HepG2 (cell line): ENCODE data around the gene PRDM10. TPM values are rescaled to one million over a fixed set of nuclear protein-coding genes. Genes with fewer than 3 reads are reported as not detected.

Experiments used
- AKAP8 ChIP-seq: sonication (generic); formaldehyde crosslinking; IDR thresholded peaks from 2 replicates; pipeline ENCODE4 v1.5.1; 2020; ENCODE audit warnings: mild to moderate bottlenecking, missing genetic modification reagents
- DR1 ChIP-seq: sonication (generic); formaldehyde crosslinking; IDR thresholded peaks from 2 replicates; pipeline ENCODE4 v1.8.0; 2021; ENCODE audit warnings: mild to moderate bottlenecking, missing genetic modification reagents, inconsistent platforms
- ESRRA ChIP-seq: sonication (generic); formaldehyde crosslinking; IDR thresholded peaks from 2 replicates; pipeline ENCODE4 v1.5.1; 2020; ENCODE audit warnings: mild to moderate bottlenecking, low read depth, missing genetic modification reagents
- KLF15 ChIP-seq: sonication (generic); formaldehyde crosslinking; IDR thresholded peaks from 2 replicates; pipeline ENCODE4 v1.8.1; 2023; ENCODE audit warnings: borderline replicate concordance, mild to moderate bottlenecking, inconsistent platforms, missing genetic modification reagents, mixed read lengths
- PHF21A ChIP-seq: sonication (generic); formaldehyde crosslinking; IDR thresholded peaks from 2 replicates; pipeline ENCODE4 v1.5.0; 2020; ENCODE audit warnings: mild to moderate bottlenecking, missing genetic modification reagents
- RARA ChIP-seq: IDR thresholded peaks from 2 replicates; pipeline ENCODE4 v1.6.1; 2016; ENCODE audit warnings: missing genetic modification reagents, missing compliant biosample characterization
- RXRA ChIP-seq: sonication (generic); formaldehyde crosslinking; IDR thresholded peaks from 2 replicates; pipeline ENCODE4 v1.5.1; 2020; ENCODE audit warnings: missing genetic modification reagents
- ZNF225 ChIP-seq: sonication (generic); formaldehyde crosslinking; IDR thresholded peaks from 2 replicates; pipeline ENCODE4 v1.4.0; 2020; ENCODE audit warnings: mild to moderate bottlenecking, missing genetic modification reagents
- ZNF335 ChIP-seq: sonication (generic); formaldehyde crosslinking; IDR thresholded peaks from 2 replicates; pipeline ENCODE4 v1.4.0; 2020; ENCODE audit warnings: missing genetic modification reagents
- ZNF557 ChIP-seq: sonication (generic); formaldehyde crosslinking; IDR thresholded peaks from 2 replicates; pipeline ENCODE4 v1.4.0; 2020; ENCODE audit warnings: missing genetic modification reagents
- ZNF773 ChIP-seq: sonication (generic); formaldehyde crosslinking; IDR thresholded peaks from 2 replicates; pipeline ENCODE4 v1.4.0; 2020; ENCODE audit warnings: missing genetic modification reagents, borderline replicate concordance
- polyA plus RNA-seq, 8 experiments: library from polyadenylated mRNA; depleted of rRNA in 3 of 8; stranded (reverse) in 7 of 8; unstranded in 1 of 8; fragments of >200 nt; fragmentation: Illumina TruSeq in 4 of 8; extraction: Trizol in 4 of 8; gene quantifications; 2 replicates each; pipeline versions ENCODE4 v1.2.1 to v1.2.3, GENCODE V29; 2011 to 2016; ENCODE audit warnings: low read depth in 4 of 8, missing spikeins in 1 of 8, mixed read lengths in 1 of 8; ENCODE audit not compliant: insufficient read depth in 1 of 8
- total RNA-seq, 5 experiments: library from RNA; depleted of rRNA; stranded (reverse); fragments of >200 nt; fragmentation: Illumina TruSeq; extraction: Trizol; gene quantifications; 2 replicates each; pipeline ENCODE4 v1.2.3, GENCODE V29; 2016; ENCODE audit warnings: low read depth in 1 of 5
- TF ChIP-seq, protein P1 (sequence below): sonication (generic); formaldehyde crosslinking; IDR thresholded peaks from 2 replicates; pipeline ENCODE4 v1.4.0; 2020; ENCODE audit warnings: missing genetic modification reagents
- TF ChIP-seq, protein P2 (sequence below): fragments of 450-650 bp; IDR thresholded peaks from 2 replicates; pipeline ENCODE4 v1.6.1; 2016
- TF ChIP-seq, protein P3 (sequence below): sonication (generic); formaldehyde crosslinking; IDR thresholded peaks from 2 replicates; pipeline ENCODE4 v1.5.1; 2020; ENCODE audit warnings: missing genetic modification reagents, mild to moderate bottlenecking, borderline replicate concordance
- TF ChIP-seq, protein P4 (sequence below): sonication (generic); formaldehyde crosslinking; IDR thresholded peaks from 2 replicates; pipeline ENCODE4 v1.8.0; 2022; ENCODE audit warnings: mild to moderate bottlenecking, missing genetic modification reagents, moderate library complexity
- TF ChIP-seq, protein P5 (sequence below): sonication (generic); formaldehyde crosslinking; IDR thresholded peaks from 2 replicates; pipeline ENCODE4 v1.8.0; 2022; ENCODE audit warnings: missing genetic modification reagents, mild to moderate bottlenecking, moderate library complexity, borderline replicate concordance
- TF ChIP-seq, protein P6 (sequence below): sonication (generic); formaldehyde crosslinking; IDR thresholded peaks from 2 replicates; pipeline ENCODE4 v1.5.1; 2020; ENCODE audit warnings: mild to moderate bottlenecking, missing genetic modification reagents, borderline replicate concordance

Gene PRDM10
- total and polyA plus RNA-seq, 2 of the 13 experiments (the other 11 are each of a cell fraction or from before 2014, with no cell fraction given) = 5.7 to 5.8 TPM

DNA sequence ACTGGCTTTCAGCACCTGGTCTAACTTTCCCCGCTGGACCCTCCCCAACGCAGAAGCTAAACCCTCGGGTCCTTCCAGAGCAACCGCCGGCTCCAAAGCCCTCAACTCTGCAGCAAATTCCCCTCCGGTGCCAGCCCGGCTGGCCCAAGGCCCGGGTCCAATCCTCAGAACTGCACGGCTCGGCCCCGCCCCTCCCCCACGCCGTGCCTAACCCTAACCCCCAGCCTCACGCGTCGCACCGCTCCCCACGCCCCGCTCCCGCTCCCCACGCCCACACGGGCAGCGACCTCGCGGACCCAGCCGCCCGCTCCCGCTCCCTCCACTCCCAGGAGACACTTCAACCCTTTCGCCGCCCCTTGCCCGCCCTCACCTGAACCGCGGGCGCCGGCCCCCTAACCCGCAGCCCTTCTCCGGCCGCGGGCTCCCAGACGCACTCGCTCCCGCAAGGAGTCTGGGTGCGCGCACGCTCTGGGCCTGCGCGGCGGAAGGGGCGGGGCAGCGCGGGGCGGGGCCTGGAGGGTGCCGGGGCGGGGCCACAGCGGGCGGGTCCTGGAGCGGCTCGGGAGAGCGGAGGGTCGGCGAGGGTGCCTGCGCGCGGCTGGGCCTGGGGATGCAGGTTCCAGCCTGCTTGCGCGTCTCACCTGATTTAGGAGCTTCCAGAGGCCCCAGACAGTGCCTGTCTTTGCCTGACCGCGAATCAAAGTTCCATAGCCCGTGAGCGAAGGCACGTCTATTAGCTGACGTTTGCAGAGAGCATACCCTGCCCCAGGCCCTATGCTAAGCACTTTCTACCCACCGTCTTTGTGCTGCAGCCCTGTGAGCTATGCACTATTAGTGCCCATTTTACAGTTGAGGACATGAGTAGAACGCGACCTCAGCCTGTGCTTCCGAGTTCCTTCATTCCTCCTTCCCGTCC lies 107.3 kb downstream of the PRDM10 start, which contains the start of gene NFRKB (continued):
- TF ChIP-seq, protein P1, sequence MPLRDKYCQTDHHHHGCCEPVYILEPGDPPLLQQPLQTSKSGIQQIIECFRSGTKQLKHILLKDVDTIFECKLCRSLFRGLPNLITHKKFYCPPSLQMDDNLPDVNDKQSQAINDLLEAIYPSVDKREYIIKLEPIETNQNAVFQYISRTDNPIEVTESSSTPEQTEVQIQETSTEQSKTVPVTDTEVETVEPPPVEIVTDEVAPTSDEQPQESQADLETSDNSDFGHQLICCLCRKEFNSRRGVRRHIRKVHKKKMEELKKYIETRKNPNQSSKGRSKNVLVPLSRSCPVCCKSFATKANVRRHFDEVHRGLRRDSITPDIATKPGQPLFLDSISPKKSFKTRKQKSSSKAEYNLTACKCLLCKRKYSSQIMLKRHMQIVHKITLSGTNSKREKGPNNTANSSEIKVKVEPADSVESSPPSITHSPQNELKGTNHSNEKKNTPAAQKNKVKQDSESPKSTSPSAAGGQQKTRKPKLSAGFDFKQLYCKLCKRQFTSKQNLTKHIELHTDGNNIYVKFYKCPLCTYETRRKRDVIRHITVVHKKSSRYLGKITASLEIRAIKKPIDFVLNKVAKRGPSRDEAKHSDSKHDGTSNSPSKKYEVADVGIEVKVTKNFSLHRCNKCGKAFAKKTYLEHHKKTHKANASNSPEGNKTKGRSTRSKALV (CRISPR knock-in tag) = peak; percentile 40; the same call in 1 of the 2 replicates
- TF ChIP-seq PHF21A (CRISPR knock-in tag) (no peak), RARA (CRISPR knock-in tag) (no peak), ZNF773 (CRISPR knock-in tag) (no peak), DR1 (0 out of 2 replicates have a peak, but pooled peaks have one; percentile 50), ZNF335 (0 out of 2 replicates have a peak, but pooled peaks have one; percentile 30), AKAP8 (peak; percentile 56; the same call in 1 of the 2 replicates), RXRA (peak; percentile 29; the same call in 1 of the 2 replicates), ZNF225 (CRISPR knock-in tag) (0 out of 2 replicates have a peak, but pooled peaks have one; percentile 26), KLF15 (CRISPR knock-in tag) (0 out of 2 replicates have a peak, but pooled peaks have one; percentile 42), ZNF557 (CRISPR knock-in tag) (0 out of 2 replicates have a peak, but pooled peaks have one; percentile 15), ESRRA (CRISPR knock-in tag) (0 out of 2 replicates have a peak, but pooled peaks have one; percentile 28)
- TF ChIP-seq, protein P2, sequence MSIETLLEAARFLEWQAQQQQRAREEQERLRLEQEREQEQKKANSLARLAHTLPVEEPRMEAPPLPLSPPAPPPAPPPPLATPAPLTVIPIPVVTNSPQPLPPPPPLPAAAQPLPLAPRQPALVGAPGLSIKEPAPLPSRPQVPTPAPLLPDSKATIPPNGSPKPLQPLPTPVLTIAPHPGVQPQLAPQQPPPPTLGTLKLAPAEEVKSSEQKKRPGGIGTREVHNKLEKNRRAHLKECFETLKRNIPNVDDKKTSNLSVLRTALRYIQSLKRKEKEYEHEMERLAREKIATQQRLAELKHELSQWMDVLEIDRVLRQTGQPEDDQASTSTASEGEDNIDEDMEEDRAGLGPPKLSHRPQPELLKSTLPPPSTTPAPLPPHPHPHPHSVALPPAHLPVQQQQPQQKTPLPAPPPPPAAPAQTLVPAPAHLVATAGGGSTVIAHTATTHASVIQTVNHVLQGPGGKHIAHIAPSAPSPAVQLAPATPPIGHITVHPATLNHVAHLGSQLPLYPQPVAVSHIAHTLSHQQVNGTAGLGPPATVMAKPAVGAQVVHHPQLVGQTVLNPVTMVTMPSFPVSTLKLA = 0 out of 2 replicates have a peak, but pooled peaks have one; percentile 3
- TF ChIP-seq, protein P3, sequence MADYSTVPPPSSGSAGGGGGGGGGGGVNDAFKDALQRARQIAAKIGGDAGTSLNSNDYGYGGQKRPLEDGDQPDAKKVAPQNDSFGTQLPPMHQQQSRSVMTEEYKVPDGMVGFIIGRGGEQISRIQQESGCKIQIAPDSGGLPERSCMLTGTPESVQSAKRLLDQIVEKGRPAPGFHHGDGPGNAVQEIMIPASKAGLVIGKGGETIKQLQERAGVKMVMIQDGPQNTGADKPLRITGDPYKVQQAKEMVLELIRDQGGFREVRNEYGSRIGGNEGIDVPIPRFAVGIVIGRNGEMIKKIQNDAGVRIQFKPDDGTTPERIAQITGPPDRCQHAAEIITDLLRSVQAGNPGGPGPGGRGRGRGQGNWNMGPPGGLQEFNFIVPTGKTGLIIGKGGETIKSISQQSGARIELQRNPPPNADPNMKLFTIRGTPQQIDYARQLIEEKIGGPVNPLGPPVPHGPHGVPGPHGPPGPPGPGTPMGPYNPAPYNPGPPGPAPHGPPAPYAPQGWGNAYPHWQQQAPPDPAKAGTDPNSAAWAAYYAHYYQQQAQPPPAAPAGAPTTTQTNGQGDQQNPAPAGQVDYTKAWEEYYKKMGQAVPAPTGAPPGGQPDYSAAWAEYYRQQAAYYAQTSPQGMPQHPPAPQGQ (CRISPR knock-in tag) = no peak
- TF ChIP-seq, protein P4, sequence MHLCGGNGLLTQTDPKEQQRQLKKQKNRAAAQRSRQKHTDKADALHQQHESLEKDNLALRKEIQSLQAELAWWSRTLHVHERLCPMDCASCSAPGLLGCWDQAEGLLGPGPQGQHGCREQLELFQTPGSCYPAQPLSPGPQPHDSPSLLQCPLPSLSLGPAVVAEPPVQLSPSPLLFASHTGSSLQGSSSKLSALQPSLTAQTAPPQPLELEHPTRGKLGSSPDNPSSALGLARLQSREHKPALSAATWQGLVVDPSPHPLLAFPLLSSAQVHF (CRISPR knock-in tag) = no peak
- TF ChIP-seq, protein P5, sequence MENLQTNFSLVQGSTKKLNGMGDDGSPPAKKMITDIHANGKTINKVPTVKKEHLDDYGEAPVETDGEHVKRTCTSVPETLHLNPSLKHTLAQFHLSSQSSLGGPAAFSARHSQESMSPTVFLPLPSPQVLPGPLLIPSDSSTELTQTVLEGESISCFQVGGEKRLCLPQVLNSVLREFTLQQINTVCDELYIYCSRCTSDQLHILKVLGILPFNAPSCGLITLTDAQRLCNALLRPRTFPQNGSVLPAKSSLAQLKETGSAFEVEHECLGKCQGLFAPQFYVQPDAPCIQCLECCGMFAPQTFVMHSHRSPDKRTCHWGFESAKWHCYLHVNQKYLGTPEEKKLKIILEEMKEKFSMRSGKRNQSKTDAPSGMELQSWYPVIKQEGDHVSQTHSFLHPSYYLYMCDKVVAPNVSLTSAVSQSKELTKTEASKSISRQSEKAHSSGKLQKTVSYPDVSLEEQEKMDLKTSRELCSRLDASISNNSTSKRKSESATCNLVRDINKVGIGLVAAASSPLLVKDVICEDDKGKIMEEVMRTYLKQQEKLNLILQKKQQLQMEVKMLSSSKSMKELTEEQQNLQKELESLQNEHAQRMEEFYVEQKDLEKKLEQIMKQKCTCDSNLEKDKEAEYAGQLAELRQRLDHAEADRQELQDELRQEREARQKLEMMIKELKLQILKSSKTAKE = no peak
- TF ChIP-seq, protein P6, sequence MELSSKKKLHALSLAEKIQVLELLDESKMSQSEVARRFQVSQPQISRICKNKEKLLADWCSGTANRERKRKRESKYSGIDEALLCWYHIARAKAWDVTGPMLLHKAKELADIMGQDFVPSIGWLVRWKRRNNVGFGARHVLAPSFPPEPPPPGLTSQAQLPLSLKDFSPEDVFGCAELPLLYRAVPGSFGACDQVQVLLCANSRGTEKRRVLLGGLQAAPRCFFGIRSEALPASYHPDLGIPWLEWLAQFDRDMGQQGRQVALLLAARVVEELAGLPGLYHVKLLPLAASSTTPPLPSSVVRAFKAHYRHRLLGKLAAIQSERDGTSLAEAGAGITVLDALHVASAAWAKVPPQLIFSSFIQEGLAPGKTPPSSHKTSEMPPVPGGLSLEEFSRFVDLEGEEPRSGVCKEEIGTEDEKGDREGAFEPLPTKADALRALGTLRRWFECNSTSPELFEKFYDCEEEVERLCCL = no peak
